ENCODE measurements around the gene FNDC1. TPM values are rescaled to one million over a fixed set of nuclear protein-coding genes. Genes with fewer than 3 reads are reported as not detected.

Gene FNDC1
- total and polyA plus RNA-seq, 2 of the 13 experiments (the other 11 are each of a cell fraction or from before 2014, with no cell fraction given): not detected

- no peak for TF ChIP-seq PREB (CRISPR knock-in tag; IDR thresholded peaks at IDR 0.05)
- no peak for TF ChIP-seq JUND (CRISPR knock-in tag; IDR thresholded peaks at IDR 0.05)
- no peak for TF ChIP-seq PAX8 (CRISPR knock-in tag; IDR thresholded peaks at IDR 0.05; ENCODE audit: borderline replicate concordance)
- TF ChIP-seq ZNF747 (CRISPR knock-in tag; IDR thresholded peaks at IDR 0.05; ENCODE audit: borderline replicate concordance): no peak
- no peak for TF ChIP-seq RXRB (CRISPR knock-in tag; IDR thresholded peaks at IDR 0.05; ENCODE audit: borderline replicate concordance)
Observed at GRCh38 chr6:159257846-159258245, 88.6 kb downstream of the FNDC1 start (continued).

DNA sequence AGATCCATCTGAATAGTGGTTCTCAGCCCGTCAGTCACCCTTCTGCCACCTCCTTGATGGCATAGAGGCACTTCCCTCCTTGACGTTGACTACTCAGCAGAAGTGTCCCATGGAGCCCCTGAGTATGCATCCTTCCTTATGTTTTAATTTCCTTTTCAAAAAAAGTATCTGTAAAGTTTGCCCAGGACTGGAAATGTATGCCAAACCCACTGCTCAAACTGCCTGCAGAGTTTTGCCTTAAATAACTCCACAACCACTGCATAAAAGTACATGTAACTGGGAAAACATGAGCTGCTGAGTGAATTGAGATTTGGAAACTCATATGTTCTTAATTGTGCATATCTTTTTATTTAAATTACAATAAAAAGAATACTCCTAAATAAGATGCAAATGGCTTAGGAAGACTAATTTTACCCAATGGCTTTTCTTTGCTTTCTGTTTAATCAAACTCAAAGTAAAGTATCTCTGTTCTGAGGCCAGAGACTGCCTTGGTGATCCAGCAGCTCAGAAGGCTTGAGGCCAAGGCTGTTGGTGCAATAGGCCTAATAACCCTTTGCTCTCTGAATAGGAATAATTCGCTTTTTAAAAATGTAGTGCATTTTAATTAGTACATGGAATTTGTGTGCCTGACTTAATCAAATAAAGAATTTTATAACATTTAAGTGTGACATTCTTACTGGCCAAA is 90.4 kb downstream of the FNDC1 start:
- H3K79me2 ChIP-seq (ENCODE audit: insufficient read depth, low read length): no peaks in the 10 kb centered on the region
- no peak overlapping the region for H3K4me3 ChIP-seq (replicated peaks in 1 of 3; ENCODE audit: insufficient read depth in 1 of 3, low read depth in 2 of 3, low read length in 3 of 3)
- DNase-seq (ENCODE audit: low spot score) (no peak), ATAC-seq (no peak), FAIRE-seq (no peak)
- TF ChIP-seq ZNF431 (CRISPR knock-in tag; IDR thresholded peaks at IDR 0.05; ENCODE audit: borderline replicate concordance, low read depth): no peak
- BruUV-seq (replicated peaks): no TSS peak
- no peaks in the 10 kb centered on the region for H3K4me1 ChIP-seq (ENCODE audit: insufficient read depth, low read length)
- H3K36me3 ChIP-seq (replicated peaks in 1 of 2; ENCODE audit: control insufficient read depth in 1 of 2, insufficient read depth in 2 of 2, low read length in 2 of 2): no peaks in the 10 kb centered on the region; a peak in 1 of 5 replicates
- ChIA-PET CTCF (ENCODE audit: low intra/inter-chr PET ratio, low total read pairs) (no interaction called here), POLR2A (no interaction called here)
- H2AFZ ChIP-seq (ENCODE audit: low read length): no peak overlapping the region
- no peaks in the 10 kb centered on the region for H4K20me1 ChIP-seq (ENCODE audit: insufficient read depth, low read length)
- WGBS (ENCODE audit: low lambda C conversion rate): 10% methylated on average over 3 of the region's 3 CpGs
- in situ Hi-C loops (cut with HindIII; ENCODE audit: extremely low pct_ligation_motif_present, low pct_unique_long_range_greater_than_20kb): no loop called here
- intact Hi-C loops (cut with micrococcal nuclease; ENCODE audit: unreplicated experiment): no loop called here
- H3K27ac ChIP-seq (ENCODE audit: extremely low read length, insufficient read depth, low read length): no peak overlapping the region
- H3K27me3 ChIP-seq (ENCODE audit: control insufficient read depth in 1 of 2, insufficient read depth in 2 of 2, low read length in 2 of 2): peaks cover 0 to 11% of the 10 kb centered on the region in 2 experiments; a peak in 4 of 5 replicates
- H3K9ac ChIP-seq (ENCODE audit: insufficient read depth, low read depth, low read length): no peak overlapping the region
- no peak overlapping the region for H3K4me2 ChIP-seq (ENCODE audit: low read depth, low read length)
- no peaks in the 10 kb centered on the region for H3K9me3 ChIP-seq (ENCODE audit: low read length)
